ENCODE measurements around the gene FARS2.

FARS2 gene

GRCh38 chr6:5294392-5295211 is 33.3 kb downstream of the FARS2 start:
- TF ChIP-seq, protein P1, sequence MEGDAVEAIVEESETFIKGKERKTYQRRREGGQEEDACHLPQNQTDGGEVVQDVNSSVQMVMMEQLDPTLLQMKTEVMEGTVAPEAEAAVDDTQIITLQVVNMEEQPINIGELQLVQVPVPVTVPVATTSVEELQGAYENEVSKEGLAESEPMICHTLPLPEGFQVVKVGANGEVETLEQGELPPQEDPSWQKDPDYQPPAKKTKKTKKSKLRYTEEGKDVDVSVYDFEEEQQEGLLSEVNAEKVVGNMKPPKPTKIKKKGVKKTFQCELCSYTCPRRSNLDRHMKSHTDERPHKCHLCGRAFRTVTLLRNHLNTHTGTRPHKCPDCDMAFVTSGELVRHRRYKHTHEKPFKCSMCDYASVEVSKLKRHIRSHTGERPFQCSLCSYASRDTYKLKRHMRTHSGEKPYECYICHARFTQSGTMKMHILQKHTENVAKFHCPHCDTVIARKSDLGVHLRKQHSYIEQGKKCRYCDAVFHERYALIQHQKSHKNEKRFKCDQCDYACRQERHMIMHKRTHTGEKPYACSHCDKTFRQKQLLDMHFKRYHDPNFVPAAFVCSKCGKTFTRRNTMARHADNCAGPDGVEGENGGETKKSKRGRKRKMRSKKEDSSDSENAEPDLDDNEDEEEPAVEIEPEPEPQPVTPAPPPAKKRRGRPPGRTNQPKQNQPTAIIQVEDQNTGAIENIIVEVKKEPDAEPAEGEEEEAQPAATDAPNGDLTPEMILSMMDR (IDR thresholded peaks at IDR 0.05; ENCODE audit: low read depth, low read length, missing control alignments) = no peak
- no peak overlapping the region for H3K4me3 ChIP-seq (replicated peaks; ENCODE audit: low read depth, low read length)
- DNase-seq (ENCODE audit: extremely low read depth, low read depth) = no peak

DNA sequence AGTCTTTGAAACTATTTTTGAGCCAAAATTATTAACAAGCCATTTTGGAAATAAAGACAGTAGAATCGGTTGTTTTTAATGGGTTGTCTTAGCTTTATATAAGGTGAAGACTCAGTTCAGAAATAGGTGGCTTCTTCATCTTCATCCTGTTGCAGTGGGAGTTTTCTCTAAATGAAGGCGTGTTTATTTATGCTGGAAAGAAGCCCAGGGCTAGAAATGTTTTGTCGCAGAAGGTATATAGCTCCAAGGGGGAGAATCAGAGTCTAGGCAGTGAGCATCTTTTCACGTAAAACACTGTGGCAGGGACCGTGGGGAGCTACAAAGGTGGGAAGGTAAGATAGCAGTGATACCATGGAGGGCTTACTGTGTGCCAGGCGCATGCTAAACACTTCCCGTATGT is 34.3 kb downstream of the FARS2 start:
- H3K4me3 ChIP-seq (replicated peaks; ENCODE audit: low read depth, low read length) = no peak overlapping the region
- no peak for DNase-seq (ENCODE audit: extremely low read depth, low read depth)
- TF ChIP-seq, protein P1 (IDR thresholded peaks at IDR 0.05; ENCODE audit: low read depth, low read length, missing control alignments) = no peak

DNA sequence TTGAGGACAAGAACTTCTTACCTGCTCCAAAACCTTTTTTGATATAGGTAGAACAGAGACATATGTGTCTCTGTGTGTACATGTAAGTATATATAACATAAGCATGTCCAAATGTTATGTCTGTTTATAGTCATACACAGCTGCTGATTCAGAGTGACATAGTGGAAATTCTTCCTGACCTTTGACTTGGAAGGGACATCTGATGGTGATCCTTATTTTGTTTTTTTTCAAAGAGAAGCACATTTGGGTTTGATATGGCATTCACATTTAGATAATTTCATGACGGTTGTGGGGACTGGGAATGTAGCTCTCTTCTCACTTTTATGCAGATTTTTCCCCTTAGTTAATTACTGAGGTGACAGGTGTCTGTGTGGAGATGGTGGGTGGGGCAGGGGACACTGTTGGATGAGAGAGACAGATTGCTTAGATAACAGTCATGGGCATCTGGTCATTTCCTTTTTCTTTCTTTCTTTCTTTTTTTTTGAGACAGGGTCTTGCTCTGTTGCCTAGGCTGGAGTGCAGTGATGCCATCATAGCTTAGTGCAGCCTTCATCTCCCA is 39.0 kb downstream of the FARS2 start:
- TF ChIP-seq, protein P1 (IDR thresholded peaks at IDR 0.05; ENCODE audit: low read depth, low read length, missing control alignments) = no peak
- H3K4me3 ChIP-seq (replicated peaks; ENCODE audit: low read depth, low read length) = no peak overlapping the region
- no peak for DNase-seq (ENCODE audit: extremely low read depth, low read depth)

DNA sequence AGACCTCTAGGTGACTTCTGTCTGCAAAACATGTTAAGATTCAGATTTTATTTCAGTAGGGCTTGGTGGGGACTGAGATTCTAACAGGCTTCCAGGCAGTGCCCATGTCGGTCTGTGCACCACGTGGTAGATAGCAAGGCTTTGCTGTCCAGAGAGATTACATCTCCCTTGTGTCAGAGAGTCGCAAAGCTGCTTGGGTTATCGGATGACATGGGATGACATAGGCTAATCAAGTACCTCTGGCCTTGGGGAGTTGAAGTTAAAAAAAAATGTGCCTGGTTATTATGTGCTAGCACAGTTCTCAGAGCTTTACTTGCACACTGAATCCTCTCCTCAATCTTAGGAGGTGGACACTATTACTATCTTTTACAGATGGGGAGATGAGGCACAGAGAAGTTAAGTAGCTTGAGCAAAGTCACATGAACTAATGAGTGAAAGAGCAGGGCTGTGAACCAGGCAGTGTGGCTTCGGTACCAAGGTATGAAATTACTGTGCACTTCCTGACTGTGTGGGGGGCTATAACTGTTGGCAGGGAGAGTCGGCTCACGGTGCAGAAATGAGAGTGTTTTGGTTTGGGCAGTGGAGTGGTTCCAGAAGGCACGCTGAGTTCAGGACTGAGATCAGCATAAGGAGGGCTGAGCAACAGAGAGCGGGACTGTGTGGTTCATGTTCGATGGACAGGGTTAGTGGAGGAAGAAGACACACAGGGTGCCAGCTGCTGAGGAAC is 41.1 kb downstream of the FARS2 start:
- TF ChIP-seq, protein P1 (IDR thresholded peaks at IDR 0.05; ENCODE audit: low read depth, low read length, missing control alignments) = no peak
- DNase-seq (ENCODE audit: extremely low read depth, low read depth) = no peak
- H3K4me3 ChIP-seq (replicated peaks; ENCODE audit: low read depth, low read length) = no peak overlapping the region

DNA sequence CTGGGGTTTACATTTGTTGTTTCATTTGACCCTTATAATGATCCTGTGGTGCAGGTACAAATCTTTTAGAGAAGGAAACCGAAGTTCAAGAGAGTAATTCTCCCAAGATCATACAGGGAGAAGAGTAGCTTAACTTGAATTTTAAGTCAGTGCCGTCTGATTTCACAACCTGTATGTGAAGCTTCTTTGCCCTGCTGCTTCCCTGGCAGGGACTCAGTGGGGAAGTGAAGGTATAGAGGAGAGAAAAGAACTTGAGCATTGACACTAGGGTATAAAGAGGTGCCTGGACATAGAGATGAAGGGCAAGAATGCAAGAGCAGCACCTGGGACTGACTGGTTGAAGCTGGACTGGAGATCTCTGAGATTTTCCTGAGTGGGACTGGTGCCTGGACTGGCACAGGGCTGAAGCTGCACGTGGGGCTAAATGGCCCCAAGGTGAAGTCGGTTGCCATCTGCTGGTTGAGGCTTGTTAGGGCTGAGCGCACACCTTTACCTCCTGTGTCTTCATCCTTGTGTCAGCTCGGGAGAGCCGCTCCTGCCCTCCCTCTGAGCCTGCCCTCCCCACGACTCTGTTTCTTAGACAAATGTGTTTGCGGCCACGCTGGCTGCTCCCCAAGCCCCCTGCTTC is 41.8 kb downstream of the FARS2 start:
- no peak overlapping the region for H3K4me3 ChIP-seq (replicated peaks; ENCODE audit: low read depth, low read length)
- TF ChIP-seq, protein P1 (IDR thresholded peaks at IDR 0.05; ENCODE audit: low read depth, low read length, missing control alignments) = no peak

GRCh38 chr6:5303682-5304081 is 42.4 kb downstream of the FARS2 start:
- no peak overlapping the region for H3K4me3 ChIP-seq (replicated peaks; ENCODE audit: low read depth, low read length)
- TF ChIP-seq, protein P1 (IDR thresholded peaks at IDR 0.05; ENCODE audit: low read depth, low read length, missing control alignments) = no peak
- DNase-seq (ENCODE audit: extremely low read depth, low read depth) = no peak

More for the DNA sequence above, 41.8 kb downstream of the FARS2 start:
- no peak for DNase-seq (ENCODE audit: extremely low read depth, low read depth)
